Ovary (tissue), 3 donors: ENCODE results near the gene CD40.

Experiments
- EP300 ChIP-seq: sonication (generic); formaldehyde crosslinking; IDR thresholded peaks from one replicate; pipeline ENCODE4 v1.6.1; 2017; ENCODE audit warnings: antibody characterized with exemption
- TF ChIP-seq, protein P1 (sequence below), 3 donors: fragments of 450-650 bp in 2 of 3; fragments of 200-600 bp in 1 of 3; IDR thresholded peaks; one replicate each; pipeline versions ENCODE4 v1.5.1 to v1.8.0; 2016 to 2022; ENCODE audit warnings: antibody characterized with exemption in 3 of 3, mild to moderate bottlenecking in 1 of 3
- donor health status: DM: no; HTN: no; CAD: no.

- TF ChIP-seq, protein P1, sequence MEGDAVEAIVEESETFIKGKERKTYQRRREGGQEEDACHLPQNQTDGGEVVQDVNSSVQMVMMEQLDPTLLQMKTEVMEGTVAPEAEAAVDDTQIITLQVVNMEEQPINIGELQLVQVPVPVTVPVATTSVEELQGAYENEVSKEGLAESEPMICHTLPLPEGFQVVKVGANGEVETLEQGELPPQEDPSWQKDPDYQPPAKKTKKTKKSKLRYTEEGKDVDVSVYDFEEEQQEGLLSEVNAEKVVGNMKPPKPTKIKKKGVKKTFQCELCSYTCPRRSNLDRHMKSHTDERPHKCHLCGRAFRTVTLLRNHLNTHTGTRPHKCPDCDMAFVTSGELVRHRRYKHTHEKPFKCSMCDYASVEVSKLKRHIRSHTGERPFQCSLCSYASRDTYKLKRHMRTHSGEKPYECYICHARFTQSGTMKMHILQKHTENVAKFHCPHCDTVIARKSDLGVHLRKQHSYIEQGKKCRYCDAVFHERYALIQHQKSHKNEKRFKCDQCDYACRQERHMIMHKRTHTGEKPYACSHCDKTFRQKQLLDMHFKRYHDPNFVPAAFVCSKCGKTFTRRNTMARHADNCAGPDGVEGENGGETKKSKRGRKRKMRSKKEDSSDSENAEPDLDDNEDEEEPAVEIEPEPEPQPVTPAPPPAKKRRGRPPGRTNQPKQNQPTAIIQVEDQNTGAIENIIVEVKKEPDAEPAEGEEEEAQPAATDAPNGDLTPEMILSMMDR (IDR thresholded peaks at IDR 0.05), result no peak
- no peak for TF ChIP-seq EP300
These were observed 4.0 kb downstream of the CD40 start for GRCh38 chr20:46122071-46122470.
